ENCODE data around the gene FBXO39.
"Not testable (repeated sequence)": the region's sequence is repeated elsewhere in the genome, so short reads cannot be mapped to it uniquely, and the experiment has no call there.

FBXO39 gene

GRCh38 chr17:6793748-6794493, 17.9 kb downstream of the FBXO39 start:
- no peak for DNase-seq

GRCh38 chr17:6796017-6796886, 20.2 kb downstream of the FBXO39 start:
- DNase-seq = no peak

GRCh38 chr17:6796887-6797490, 21.0 kb downstream of the FBXO39 start:
- no peak for DNase-seq

- DNase-seq = no peak
Measured at GRCh38 chr17:6797718-6798351, 21.8 kb downstream of the FBXO39 start.

GRCh38 chr17:6799738-6800137, 23.7 kb downstream of the FBXO39 start:
- no peak for DNase-seq

- DNase-seq = no peak
Measured at GRCh38 chr17:6800422-6801027, 24.5 kb downstream of the FBXO39 start.

GRCh38 chr17:6811510-6811909, 35.5 kb downstream of the FBXO39 start:
- no peak for DNase-seq

- no peak for DNase-seq
Measured at GRCh38 chr17:6812295-6812694, 36.3 kb downstream of the FBXO39 start.

GRCh38 chr17:6815775-6816174, 39.8 kb downstream of the FBXO39 start:
- DNase-seq = no peak

- DNase-seq = not testable (repeated sequence)
Measured at GRCh38 chr17:6816368-6816767, 40.4 kb downstream of the FBXO39 start.

GRCh38 chr17:6818938-6819337, 42.9 kb downstream of the FBXO39 start:
- DNase-seq = no peak

GRCh38 chr17:6823011-6823442, 47.0 kb downstream of the FBXO39 start:
- DNase-seq = no peak

- no peak for DNase-seq
Measured at GRCh38 chr17:6830383-6830986, 54.5 kb downstream of the FBXO39 start.

GRCh38 chr17:6831661-6832263, 55.7 kb downstream of the FBXO39 start, which contains the start of gene TEKT1:
TEKT1 (minus strand) TSS chr17:6831729; CDS start chr17:6830376, 1,353 bp downstream.
- DNase-seq = peak; percentile 62 to 70
